ENCODE measurements around the gene WDR48.

The WDR48 gene

DNA sequence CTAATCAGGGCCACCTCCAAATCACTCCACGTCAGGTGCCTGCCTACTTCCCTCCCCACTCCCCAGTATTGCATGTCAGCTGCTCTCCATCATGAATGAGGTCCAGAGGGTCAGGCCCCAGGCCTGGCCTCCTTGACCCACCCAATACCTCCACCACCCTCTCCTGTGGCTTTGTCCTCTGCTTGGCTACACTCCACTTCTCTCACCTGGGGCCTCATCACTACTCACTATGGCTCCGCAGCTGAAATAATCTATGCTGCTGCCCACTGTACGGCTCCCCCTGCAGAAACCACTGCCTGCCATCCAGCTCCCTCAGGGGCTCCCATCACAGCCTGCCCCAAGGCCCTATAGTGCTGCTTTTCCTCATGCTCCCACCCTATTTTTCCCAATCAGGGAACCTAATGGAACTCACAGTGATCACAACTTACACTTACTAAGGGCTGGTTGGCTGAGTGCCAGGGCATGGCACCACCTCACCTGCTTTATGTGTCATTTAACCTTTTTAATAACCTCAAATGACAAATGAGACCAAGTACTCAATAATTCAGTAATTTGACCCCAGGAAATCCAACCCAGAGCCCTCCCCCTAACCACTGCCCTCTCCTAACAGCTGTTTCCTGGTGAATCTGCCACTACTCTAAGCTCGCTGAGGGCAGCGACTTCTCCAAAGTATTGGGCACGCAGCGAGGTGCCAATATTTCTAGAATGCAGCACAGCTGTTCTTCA, 53.3 kb downstream of the WDR48 start:
- no peak overlapping the region for H3K4me3 Mint-ChIP-seq
- DNase-seq, result no peak

DNA sequence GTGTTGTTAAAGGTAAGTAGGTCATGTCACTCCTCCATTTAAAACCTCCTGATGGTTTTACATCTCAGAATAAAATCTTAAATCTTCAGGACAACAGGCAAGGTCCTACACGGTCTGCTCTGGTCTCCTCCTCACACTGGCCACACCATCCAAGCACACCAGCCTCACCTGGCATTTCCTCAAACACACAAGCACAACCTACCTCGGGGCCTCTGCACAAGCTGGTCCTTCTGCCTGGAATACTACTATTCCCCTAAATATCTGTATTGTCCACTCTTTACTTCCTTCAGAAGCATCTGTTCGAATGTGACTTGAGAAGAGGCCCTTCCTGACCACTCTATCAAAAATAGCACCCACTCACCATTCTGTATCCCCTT, 53.9 kb downstream of the WDR48 start:
- DNase-seq (no peak), ATAC-seq (no peak)
- H3K27me3 Mint-ChIP-seq, result peaks cover 15% of the 10 kb centered on the region
- H3K27ac Mint-ChIP-seq, result no peak overlapping the region
- H3K4me3 Mint-ChIP-seq, result peak overlapping the region in 1 of 2 donors; percentile 85
- H3K4me1 Mint-ChIP-seq, result peaks cover 69% of the 10 kb centered on the region
- no peaks in the 10 kb centered on the region for H3K9me3 Mint-ChIP-seq

More for the DNA sequence above, 53.3 kb downstream of the WDR48 start:
- no peak for ATAC-seq
- no peaks in the 10 kb centered on the region for H3K9me3 Mint-ChIP-seq
- peaks cover 72% of the 10 kb centered on the region for H3K4me1 Mint-ChIP-seq
- peak overlapping the region; percentile 3 to 19 for H3K27ac Mint-ChIP-seq
- H3K27me3 Mint-ChIP-seq, result peaks cover 15% of the 10 kb centered on the region

DNA sequence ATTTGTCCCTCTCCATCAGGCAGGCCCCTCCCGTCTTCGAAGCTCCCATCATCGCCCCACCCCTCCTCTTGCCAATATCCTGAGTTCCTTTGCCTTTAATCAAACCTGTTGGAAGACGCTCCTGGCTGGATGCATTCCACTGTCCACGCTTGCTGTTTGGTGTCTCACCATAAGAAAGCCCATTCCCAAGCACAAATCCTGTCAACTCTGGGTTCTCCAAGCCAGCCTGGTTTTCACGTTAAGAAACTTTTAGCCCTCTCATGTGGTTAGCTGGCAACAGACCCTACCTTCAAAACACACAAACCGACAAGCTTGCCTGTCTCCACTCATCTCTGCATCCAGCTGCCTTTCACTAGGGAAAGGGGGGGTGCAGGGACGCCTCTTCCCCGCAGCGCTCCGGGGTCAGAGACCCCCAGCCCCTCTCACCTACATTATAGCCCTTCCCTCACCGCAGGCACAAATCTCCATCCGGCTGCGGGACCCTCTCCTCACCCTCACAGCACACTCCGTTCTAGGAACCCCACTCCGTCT, 54.5 kb downstream of the WDR48 start:
- Mint-ChIP-seq H3K9me3 (no peaks in the 10 kb centered on the region), H3K4me1 (peaks cover 62% of the 10 kb centered on the region), H3K27me3 (peaks cover 15% of the 10 kb centered on the region), H3K4me3 (peak overlapping the region; percentile 85 to 88), H3K27ac (peak overlapping the region in 1 of 2 donors; percentile 56)
- no peak for ATAC-seq
- DNase-seq, result no peak

- peaks cover 61% of the 10 kb centered on the region for H3K4me1 Mint-ChIP-seq
- no peaks in the 10 kb centered on the region for H3K9me3 Mint-ChIP-seq
- H3K4me3 Mint-ChIP-seq, result peak overlapping the region; percentile 85 to 88
- ATAC-seq (peak; percentile 29), DNase-seq (no peak)
- peaks cover 15% of the 10 kb centered on the region for H3K27me3 Mint-ChIP-seq
- H3K27ac Mint-ChIP-seq, result peak overlapping the region in 1 of 2 donors; percentile 56
Measured at GRCh38 chr3:39106851-39107387, 55.1 kb downstream of the WDR48 start.

- peaks cover 15% of the 10 kb centered on the region for H3K27me3 Mint-ChIP-seq
- H3K9me3 Mint-ChIP-seq, result no peaks in the 10 kb centered on the region
- ATAC-seq (peak; percentile 51), DNase-seq (peak; percentile 53 to 54)
- H3K4me1 Mint-ChIP-seq, result peaks cover 55% of the 10 kb centered on the region
- peak within 1 kb of the TSS; percentile 89 to 92 for H3K4me3 Mint-ChIP-seq
- H3K27ac Mint-ChIP-seq, result peak within 1 kb of the TSS; percentile 89 to 92
Measured at GRCh38 chr3:39107388-39108199, 55.8 kb downstream of the WDR48 start, which contains the start of the genes GORASP1 and TTC21A. Gene GORASP1 (minus strand): TSS chr3:39107627. CDS start chr3:39107541, 86 bp downstream. Gene TTC21A (plus strand): TSS chr3:39107680. CDS start chr3:39107838, 158 bp downstream.

GRCh38 chr3:39108200-39108710, 56.4 kb downstream of the WDR48 start:
- peaks cover 49% of the 10 kb centered on the region for H3K4me1 Mint-ChIP-seq
- ATAC-seq (peak; percentile 83), DNase-seq (peak in 1 of 2 donors; percentile 48)

GRCh38 chr3:39109086-39109485, 57.3 kb downstream of the WDR48 start:
- no peak overlapping the region for H3K4me3 Mint-ChIP-seq
- H3K27me3 Mint-ChIP-seq, result peaks cover 15% of the 10 kb centered on the region
- H3K9me3 Mint-ChIP-seq, result no peaks in the 10 kb centered on the region
- ATAC-seq (no peak), DNase-seq (no peak)
- no peak overlapping the region for H3K27ac Mint-ChIP-seq
- peaks cover 42% of the 10 kb centered on the region for H3K4me1 Mint-ChIP-seq

More at GRCh38 chr3:39108200-39108710, 56.4 kb downstream of the WDR48 start:
- H3K27me3 Mint-ChIP-seq, result peaks cover 15% of the 10 kb centered on the region
- no peaks in the 10 kb centered on the region for H3K9me3 Mint-ChIP-seq
- peak overlapping the region; percentile 4 to 89 for H3K27ac Mint-ChIP-seq
- peak overlapping the region; percentile 89 to 92 for H3K4me3 Mint-ChIP-seq

GRCh38 chr3:39110041-39110639, 58.3 kb downstream of the WDR48 start:
- Mint-ChIP-seq H3K9me3 (no peaks in the 10 kb centered on the region), H3K4me3 (no peak overlapping the region), H3K27me3 (peaks cover 15% of the 10 kb centered on the region), H3K4me1 (peaks cover 36% of the 10 kb centered on the region), H3K27ac (no peak overlapping the region)
- ATAC-seq (no peak), DNase-seq (no peak)

DNA sequence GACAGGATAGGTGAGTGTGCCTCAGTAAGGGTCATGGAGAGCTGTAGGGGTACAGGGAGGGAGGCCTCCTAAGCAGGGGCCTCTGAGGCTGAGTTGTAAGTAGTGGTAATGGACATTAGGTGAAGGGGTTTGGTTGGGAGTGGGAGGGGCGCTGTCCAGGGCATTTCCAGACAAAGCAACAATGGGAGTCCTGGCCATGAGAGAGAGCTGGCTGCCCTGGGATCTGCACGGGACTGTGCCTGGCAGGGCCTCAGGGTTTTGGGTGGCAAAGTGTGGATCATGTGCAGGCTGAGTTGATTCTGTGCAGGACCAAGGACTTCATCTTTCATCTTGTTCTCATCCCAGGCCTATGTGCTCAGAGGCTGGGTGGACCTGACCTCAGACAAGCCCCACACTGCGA, 60.3 kb downstream of the WDR48 start:
- ATAC-seq (no peak), DNase-seq (no peak)
- Mint-ChIP-seq H3K4me3 (no peak overlapping the region), H3K27ac (no peak overlapping the region), H3K9me3 (no peaks in the 10 kb centered on the region), H3K4me1 (peaks cover 18% of the 10 kb centered on the region), H3K27me3 (peaks cover 9% of the 10 kb centered on the region)

GRCh38 chr3:39112535-39112934, 60.7 kb downstream of the WDR48 start:
- Mint-ChIP-seq H3K9me3 (no peaks in the 10 kb centered on the region), H3K27ac (no peak overlapping the region), H3K27me3 (peaks cover 9% of the 10 kb centered on the region), H3K4me1 (peaks cover 17% of the 10 kb centered on the region), H3K4me3 (no peak overlapping the region)
- DNase-seq (no peak), ATAC-seq (no peak)

DNA sequence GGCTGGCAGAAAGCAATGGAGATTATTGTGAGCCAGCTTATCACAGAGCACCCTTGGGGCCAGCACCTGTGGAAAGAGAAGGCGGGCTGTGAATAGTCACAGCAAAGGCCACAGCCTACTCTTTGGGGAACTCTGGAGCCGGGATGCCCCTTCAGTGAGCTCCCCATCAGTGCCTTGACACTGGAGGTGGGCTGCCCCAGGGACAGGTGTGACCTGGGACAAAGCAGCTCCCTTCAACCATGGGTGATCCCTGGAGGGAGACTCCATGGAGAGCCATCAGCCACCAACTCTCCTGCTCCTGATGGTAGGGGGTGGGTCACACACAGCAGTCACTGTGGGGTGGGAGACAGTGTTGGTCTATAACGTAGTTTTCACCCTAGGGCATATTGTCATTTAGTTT, 61.5 kb downstream of the WDR48 start:
- H3K4me1 Mint-ChIP-seq, result peaks cover 10% of the 10 kb centered on the region

GRCh38 chr3:39114456-39114855, 62.6 kb downstream of the WDR48 start:
- H3K4me3 Mint-ChIP-seq, result no peak overlapping the region
- ATAC-seq (no peak), DNase-seq (no peak)
- no peak overlapping the region for H3K27ac Mint-ChIP-seq
- H3K9me3 Mint-ChIP-seq, result no peaks in the 10 kb centered on the region
- peaks cover 2% of the 10 kb centered on the region for H3K27me3 Mint-ChIP-seq
- no peaks in the 10 kb centered on the region for H3K4me1 Mint-ChIP-seq

More for the DNA sequence above, 61.5 kb downstream of the WDR48 start:
- no peak for DNase-seq
- Mint-ChIP-seq H3K4me3 (no peak overlapping the region), H3K27me3 (peaks cover 9% of the 10 kb centered on the region), H3K27ac (no peak overlapping the region), H3K9me3 (no peaks in the 10 kb centered on the region)
- ATAC-seq, result no peak

DNA sequence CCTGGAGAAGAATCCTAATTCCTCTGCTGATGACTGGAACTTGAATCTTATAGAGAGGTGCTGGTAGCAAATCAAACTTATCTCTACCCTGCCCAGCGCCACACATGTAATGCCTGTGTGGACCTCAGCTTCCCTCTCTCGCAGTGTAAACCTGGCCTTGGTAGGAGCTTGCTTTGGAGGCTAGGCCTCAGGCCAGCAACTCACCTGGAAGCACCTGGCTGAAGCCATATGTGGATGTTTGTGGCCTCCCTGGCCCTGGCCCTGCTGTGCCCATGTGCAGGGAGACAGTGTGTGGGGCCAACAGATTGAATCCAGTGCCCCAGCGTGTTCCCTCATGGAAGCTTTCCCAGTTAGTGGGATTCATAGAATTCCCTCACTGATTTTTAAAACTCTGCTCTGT, 64.1 kb downstream of the WDR48 start:
- no peak overlapping the region for H3K27ac Mint-ChIP-seq
- no peaks in the 10 kb centered on the region for H3K4me1 Mint-ChIP-seq
- no peaks in the 10 kb centered on the region for H3K9me3 Mint-ChIP-seq
- H3K27me3 Mint-ChIP-seq, result no peaks in the 10 kb centered on the region
- H3K4me3 Mint-ChIP-seq, result no peak overlapping the region
- ATAC-seq (no peak), DNase-seq (no peak)

- Mint-ChIP-seq H3K27me3 (peaks cover 11% of the 10 kb centered on the region), H3K27ac (no peak overlapping the region), H3K9me3 (no peaks in the 10 kb centered on the region), H3K4me1 (no peaks in the 10 kb centered on the region), H3K4me3 (no peak overlapping the region)
- ATAC-seq, result no peak
- no peak for DNase-seq
Measured at GRCh38 chr3:39118079-39118478, 66.3 kb downstream of the WDR48 start.

Measured in stimulated activated naive CD8-positive, alpha-beta T cell treated with anti-CD3 and anti-CD28 coated beads, Interleukin-15, amount 100 ng/mL, for 72 hours (primary cell).